Coronary artery (tissue), 2 donors: ENCODE measurements around the gene IRAK3.

Experiments
- DNase-seq: peaks from one replicate; pipeline ENCODE4 v3.0.0-alpha.2; 2017; ENCODE audit warnings: low spot score
- H3K27ac ChIP-seq, 2 donors: fragments of 200-600 bp; sonication (generic); one replicate each; pipeline ENCODE4 v1.5.1; 2016 to 2019
- H3K4me3 ChIP-seq: fragments of 200-600 bp; sonication (generic); 2 replicates; pipeline ENCODE4 v1.5.1; 2016; ENCODE audit warnings: mild to moderate bottlenecking, moderate library complexity
- TF ChIP-seq, protein P1 (sequence below): fragments of 200-600 bp; sonication (generic); IDR thresholded peaks from one replicate; pipeline ENCODE4 v1.5.1; 2019; ENCODE audit warnings: antibody characterized with exemption

IRAK3 gene

DNA sequence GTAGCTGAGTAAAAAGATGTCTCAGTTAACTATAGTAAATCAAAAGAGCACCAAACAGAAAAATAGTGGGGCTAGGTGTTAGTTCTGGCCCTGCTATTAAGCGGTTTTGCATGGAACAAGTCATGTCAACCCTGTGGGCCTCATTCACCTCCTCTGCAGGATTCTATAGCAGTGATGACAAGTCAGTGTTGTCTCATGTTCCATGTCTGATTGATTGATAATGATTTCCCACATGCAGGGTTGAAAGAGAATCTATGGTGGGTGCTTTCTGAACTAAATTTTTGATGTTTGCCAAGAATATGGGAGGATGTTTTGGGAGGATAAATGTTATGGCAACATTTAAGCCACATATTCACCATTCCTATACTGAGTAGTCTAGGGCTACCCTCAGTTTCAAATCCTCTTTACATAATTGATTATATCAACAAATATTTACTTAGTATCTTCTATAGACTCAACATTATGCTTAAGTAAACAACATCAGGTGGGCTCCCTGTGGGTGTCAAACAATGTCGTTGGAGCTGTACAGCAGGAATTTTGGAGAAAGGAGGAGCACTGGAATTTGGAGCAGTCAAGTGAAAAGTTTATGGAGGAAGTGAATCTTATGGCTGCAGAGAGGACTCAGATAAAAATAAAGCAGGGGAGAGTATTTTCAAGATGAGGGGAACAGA, 48.6 kb downstream of the IRAK3 start:
- TF ChIP-seq, protein P1, sequence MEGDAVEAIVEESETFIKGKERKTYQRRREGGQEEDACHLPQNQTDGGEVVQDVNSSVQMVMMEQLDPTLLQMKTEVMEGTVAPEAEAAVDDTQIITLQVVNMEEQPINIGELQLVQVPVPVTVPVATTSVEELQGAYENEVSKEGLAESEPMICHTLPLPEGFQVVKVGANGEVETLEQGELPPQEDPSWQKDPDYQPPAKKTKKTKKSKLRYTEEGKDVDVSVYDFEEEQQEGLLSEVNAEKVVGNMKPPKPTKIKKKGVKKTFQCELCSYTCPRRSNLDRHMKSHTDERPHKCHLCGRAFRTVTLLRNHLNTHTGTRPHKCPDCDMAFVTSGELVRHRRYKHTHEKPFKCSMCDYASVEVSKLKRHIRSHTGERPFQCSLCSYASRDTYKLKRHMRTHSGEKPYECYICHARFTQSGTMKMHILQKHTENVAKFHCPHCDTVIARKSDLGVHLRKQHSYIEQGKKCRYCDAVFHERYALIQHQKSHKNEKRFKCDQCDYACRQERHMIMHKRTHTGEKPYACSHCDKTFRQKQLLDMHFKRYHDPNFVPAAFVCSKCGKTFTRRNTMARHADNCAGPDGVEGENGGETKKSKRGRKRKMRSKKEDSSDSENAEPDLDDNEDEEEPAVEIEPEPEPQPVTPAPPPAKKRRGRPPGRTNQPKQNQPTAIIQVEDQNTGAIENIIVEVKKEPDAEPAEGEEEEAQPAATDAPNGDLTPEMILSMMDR, result no peak
- Histone ChIP-seq H3K27ac (no peak overlapping the region), H3K4me3 (no peak overlapping the region)
- DNase-seq, result no peak

DNA sequence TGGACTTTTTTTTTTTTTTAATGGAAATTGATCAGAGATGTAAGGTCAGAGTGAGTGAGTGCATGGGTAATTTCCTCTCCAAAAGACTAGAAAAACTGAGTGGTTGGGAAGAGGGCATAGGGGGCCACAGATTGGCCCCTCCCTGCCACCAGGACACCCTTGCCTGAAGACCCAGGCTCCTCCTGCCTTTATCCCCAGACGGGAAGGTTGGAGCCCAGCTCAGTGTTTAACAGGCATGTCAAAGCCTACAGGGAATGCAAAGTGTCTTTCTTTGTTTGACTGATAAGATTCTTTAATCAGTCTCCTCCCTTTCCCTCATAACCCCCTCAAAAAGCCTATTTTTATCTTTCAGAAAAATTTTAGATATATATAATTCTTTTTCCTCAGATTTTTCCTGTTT, 50.3 kb downstream of the IRAK3 start:
- H3K27ac ChIP-seq, result no peak overlapping the region
- H3K4me3 ChIP-seq, result no peak overlapping the region
- TF ChIP-seq, protein P1, result no peak
- DNase-seq, result no peak

DNA sequence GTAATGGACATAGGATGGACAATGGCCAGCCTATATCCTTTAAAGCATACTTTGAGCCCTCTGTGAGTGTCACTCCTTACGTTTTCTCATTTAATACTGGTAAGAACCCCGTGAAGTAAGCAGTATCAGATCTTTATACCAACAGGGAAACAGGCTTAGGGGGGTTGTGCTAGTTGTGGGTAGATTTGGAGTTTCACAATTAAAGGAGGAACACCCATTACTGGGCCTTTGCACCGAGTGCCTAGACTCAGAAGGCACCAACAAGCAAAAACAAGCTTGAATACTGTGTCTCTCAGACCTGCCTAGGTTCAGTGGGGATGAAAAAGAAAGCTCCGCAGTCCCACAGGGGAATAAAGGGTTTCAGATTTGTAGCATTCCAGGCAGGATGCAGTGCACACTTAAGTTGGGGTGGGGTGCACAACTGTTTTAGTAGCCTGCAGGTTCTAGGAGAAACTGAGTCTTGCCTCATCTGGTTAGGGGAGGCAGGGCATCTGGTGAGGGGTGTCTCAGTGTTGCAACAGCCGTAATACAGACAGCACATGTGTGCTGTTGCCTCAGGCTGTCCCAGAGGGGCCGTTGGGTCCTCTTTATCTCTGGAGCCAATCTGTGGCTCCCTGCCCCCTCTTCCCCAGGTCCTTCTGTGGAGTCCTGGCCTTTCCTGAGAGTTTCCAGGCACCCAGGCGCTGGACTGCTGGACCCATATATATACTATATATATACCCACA, 51.2 kb downstream of the IRAK3 start:
- TF ChIP-seq, protein P1, result no peak
- Histone ChIP-seq H3K4me3 (no peak overlapping the region), H3K27ac (no peak overlapping the region)
- DNase-seq, result no peak

DNA sequence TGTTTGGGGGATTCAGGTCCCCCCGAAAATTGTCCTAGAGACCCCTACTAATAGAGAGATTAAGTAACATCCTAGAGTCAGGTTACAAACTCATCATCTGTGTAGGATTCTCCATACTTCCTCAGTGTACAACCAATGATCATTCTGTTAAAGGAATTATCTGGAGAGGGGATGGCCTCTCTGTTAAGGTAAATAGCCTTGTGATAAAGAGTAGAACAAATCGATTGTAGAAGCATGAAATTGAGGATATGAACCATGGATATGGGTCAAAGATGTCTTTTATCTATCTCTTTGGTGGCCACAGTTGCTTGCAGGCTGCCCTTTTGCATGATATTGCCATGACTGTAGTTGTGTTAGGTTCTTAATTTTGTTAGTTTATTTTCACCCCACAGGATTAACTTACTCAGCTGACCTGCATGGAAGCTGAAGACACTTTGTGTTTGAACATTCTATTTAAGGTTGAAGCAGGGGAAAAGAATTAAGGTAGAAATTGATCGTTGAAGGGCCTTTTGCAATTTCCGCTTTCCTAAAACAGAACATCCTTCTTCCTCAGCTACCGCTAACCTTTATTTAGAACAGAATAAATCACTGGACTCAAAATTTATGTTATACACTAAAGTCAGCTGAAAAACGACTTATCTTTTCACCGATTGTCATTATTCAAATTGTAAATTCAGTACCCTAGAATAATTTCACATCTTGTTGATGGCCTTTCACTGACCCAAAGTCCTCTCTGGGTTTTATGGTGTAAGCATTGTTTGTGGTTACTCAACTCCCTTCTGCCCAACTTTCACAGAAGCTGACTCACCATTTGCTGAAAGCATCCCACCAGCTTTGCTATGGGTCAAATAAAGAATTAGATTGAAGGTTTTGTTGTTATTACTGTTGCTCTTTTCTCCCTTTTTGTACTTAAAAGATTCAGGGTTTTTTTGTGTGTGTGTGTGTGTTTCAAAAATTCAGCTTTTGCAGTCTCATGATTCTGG, 52.3 kb downstream of the IRAK3 start:
- no peak overlapping the region for H3K4me3 ChIP-seq
- TF ChIP-seq, protein P1, result no peak
- DNase-seq, result no peak
- H3K27ac ChIP-seq, result no peak overlapping the region

DNA sequence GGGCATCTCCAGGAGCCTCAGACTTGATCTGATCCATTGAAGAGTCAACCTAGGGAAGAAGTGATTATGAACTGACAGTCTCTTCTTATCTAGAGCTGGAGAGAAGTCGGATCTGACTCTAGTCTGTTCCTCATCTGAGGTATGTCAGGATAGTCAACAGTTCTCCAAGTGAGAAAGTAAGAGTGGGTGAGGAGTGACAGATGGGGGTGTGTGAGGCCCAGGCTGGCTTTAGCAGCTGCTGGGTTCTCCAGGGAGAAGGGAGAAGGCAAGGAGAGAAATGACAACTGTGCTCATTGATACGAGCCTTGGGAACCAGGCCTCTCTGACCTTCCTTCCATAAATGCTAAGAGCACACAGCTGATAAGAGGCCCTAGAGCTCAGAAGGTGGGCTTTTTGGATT, 53.3 kb downstream of the IRAK3 start:
- Histone ChIP-seq H3K4me3 (no peak overlapping the region), H3K27ac (no peak overlapping the region)
- TF ChIP-seq, protein P1, result no peak
- no peak for DNase-seq

DNA sequence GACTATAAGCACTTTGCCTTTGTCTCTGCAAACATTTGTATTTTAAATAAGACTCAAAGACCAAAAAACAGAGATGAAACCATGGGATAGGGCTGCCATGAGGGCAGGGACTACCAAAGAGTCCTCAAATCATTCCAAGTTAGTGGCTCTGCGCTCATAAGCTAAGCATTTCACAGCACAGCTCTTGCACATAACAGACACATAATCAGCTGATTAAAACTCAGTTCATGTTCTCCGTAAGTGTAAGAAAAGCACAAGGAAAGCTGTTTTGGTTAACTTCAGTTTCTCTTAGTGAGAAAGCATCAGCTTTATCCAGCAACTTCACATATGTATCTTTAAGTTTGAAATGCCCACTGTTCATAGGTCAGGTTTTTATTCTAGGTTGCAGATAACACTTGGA, 54.9 kb downstream of the IRAK3 start:
- no peak for DNase-seq
- Histone ChIP-seq H3K4me3 (no peak overlapping the region), H3K27ac (no peak overlapping the region)
- TF ChIP-seq, protein P1, result no peak
